ENCODE data around the gene COMMD8.
A peak's percentile ranks its signal among the peaks of the same experiment; 100 is the strongest.

Gene COMMD8

GRCh38 chr4:47471064-47471463 is 7.6 kb upstream of the COMMD8 start:
- no peak for DNase-seq

GRCh38 chr4:47469951-47470350 is 6.4 kb upstream of the COMMD8 start:
- DNase-seq = no peak

- DNase-seq = no peak
These were observed 5.3 kb upstream of the COMMD8 start for GRCh38 chr4:47468706-47469365.

DNA sequence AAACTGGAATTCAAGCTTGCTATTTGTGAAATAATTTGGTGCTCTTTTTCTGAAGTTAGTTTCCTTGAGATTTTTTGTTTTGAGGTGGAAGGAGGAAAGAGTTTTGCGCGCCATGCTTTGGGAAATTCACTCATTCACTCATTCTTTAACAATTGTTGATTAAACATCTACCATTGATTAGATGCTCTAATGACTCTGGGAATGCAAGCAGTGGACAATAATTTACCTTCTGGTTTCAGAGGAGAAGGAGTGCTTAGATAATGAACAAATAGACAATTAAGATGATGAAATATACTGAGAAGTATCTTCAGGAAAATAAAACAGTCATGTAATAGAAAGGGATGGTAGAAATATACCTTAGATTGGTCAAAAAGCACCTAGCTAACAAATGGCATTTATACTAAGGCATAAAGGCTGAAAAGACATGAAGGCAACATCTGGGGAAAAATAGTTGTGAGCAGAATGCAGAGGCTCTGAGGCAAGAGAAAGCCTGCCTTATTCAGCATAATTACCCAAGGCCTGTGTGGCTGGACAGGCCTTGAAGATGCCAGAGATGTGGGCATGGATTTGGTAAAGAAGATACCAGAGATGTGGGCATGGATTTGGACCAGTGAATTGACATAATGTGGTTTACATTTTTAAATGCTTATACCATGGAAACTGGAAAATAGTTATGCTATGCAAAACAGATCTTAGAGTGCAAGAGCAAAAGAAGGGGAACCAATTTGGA is 2.7 kb upstream of the COMMD8 start:
- DNase-seq = no peak

GRCh38 chr4:47465004-47465403 is 1.5 kb upstream of the COMMD8 start:
- DNase-seq = peak; percentile 67

GRCh38 chr4:47462799-47463234 is 685 bp downstream of the COMMD8 start:
- peak; percentile 48 for DNase-seq

DNA sequence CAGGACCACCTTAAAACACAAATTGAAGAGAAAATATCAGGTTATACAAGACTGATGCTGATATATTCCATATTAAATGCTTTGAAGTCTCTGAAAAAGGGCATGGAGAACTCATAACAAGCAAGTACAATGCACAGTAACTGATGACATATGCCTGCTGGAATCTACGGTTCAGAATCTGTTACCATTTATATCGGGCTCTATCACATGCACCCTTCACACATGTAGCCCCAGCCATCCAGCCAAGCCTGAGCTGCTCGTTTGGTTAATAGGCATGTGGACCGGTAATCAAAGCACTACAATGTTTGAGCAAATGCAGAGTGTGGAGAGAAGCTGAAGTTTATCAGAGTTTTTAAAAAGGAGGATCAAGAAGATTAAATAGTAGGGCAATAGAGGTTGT is 11.8 kb downstream of the COMMD8 start:
- DNase-seq = no peak

DNA sequence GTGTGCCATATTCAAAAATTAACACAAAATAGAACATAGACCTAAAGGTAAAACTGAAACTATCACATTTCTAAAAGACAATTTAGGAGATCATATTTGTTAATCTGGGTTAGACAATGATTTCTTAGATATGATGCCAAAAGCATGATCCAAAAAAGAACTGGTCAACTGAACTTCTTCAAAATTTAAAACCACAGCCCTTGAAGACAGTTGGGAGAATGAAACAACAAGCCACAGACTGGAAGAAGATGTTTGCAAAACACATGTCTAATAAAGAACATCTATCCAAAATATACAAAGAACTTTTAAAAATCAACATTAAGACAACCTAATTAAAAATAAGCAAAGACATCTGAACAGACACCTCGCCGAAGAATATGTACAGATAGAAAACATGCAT is 19.5 kb downstream of the COMMD8 start:
- DNase-seq = peak; percentile 54

GRCh38 chr4:47442980-47443379 is 20.5 kb downstream of the COMMD8 start:
- peak; percentile 37 for DNase-seq

DNA sequence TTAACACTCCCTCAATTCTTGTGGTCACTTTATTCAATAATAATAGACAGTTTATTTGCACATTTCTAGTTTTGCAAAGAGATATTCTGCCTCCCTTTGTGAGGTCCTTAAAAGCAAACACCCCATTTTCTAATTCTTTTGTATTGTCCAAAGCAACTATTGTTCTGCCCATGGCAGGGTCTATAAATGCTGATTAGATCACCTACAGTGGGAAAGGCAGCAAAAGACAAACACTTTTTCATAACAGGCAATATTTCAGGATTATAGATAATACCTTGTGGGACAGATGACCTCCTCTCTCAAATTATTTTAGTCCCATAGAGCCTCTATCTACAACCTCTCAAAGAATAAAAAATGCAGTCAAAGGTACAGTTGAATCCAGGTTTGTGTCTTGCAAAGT is 28.6 kb downstream of the COMMD8 start:
- no peak for DNase-seq

- peak; percentile 9 for DNase-seq
These were observed 30.8 kb downstream of the COMMD8 start for GRCh38 chr4:47432749-47433148.

GRCh38 chr4:47427935-47428334 is 35.6 kb downstream of the COMMD8 start:
- DNase-seq = no peak

DNA sequence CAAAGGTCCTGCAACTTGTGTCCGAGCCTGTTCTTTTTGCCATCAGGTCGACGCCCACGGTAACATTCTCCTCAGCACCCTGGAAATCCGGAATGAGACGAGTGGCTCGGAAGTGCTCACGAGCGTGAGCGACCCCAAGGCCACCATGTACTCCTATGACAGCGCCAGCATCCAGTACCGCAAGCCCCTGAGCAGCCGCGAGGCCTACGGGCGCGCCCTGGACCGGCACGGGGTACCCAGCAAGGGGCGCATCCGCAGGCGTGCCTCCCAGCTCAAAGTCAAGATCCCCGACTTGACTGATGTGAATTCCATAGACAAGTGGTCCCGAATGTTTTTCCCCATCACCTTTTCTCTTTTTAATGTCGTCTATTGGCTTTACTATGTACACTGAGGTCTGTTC is 37.9 kb downstream of the COMMD8 start:
- no peak for DNase-seq

- DNase-seq = no peak
These were observed 44.2 kb downstream of the COMMD8 start for GRCh38 chr4:47419296-47419695.

DNA sequence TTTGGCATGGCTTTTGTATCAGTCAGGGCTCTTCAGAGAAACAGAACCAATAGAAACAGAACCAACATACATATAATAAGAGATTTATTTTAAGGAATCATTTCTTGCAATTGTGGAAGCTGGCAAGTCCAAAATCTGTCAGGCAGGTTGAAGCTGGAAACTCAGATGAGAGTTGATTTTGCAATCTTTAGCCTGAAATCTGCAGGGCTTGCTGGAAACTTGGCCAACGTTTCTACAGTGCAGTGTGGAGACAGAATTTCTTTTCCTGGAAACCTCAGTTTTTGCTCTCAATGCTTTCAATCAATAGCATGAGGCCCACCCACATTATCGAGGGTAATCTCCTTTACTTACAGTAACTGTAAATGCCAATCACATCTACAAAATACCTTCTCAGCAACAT is 45.4 kb downstream of the COMMD8 start:
- no peak for DNase-seq

DNA sequence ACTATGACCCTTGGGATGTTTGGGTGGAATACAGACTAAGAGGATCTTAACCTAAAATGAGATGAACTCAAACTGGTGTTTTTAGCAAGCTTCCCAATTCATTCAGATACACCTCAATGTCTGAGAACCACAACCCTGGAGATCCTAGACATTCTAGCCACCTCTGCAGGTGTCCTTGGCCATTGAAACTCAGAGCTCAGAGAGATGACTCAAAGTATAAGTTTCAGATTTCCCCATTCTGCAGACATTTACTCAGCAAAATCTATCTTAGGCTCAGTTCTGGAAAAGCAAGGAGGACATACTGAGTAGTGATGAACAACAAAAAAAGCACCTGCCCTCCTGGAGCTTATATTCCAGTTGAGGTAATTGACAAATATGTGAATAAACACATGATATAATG is 47.8 kb downstream of the COMMD8 start:
- DNase-seq = no peak

DNA sequence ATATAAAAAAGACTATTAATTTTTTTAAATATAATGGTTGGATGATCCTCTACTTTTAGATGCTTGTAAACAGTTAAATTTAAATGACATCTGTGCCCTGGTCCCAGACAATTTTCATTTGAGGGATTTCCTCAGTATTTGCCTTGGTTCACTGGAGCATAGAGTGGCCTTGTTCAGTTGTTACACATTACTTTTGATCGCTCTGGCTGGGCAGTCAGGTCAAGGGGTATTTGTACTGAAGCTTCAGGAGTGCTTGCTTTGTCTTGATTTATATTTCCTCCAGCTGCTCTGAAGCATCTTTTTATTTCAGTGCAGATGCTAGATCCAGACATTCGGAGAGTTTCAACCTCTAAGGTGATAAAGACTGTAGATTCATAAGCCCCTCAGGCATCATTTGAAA is 50.0 kb downstream of the COMMD8 start:
- no peak for DNase-seq

GRCh38 chr4:47410271-47410670 is 53.2 kb downstream of the COMMD8 start:
- DNase-seq = no peak

DNA sequence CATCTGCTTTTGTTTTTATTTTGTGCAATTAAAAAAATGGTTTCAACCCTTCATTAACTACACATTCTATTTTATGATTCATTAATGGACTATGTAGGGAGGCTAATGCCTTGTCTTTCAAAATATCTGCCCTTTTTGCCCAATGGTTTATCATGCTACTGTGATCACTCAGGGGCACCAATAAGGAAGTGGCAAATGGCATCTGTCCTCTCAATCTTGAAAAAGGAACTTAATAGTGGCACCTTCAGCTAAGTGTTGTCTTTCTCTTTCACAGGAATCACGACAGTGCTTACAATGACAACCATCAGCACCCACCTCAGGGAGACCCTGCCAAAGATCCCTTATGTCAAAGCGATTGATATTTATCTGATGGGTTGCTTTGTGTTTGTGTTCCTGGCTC is 57.1 kb downstream of the COMMD8 start:
- DNase-seq = peak; percentile 30
